Cardiac fibroblast (primary cell): ENCODE data around the gene CHTF18.

Experiments used
- DNase-seq, 2 donors: peaks; one replicate each; pipeline versions ENCODE4 v3.0.0 to v3.0.0-alpha.2; 2010; ENCODE audit warnings: low read depth in 2 of 2
- H3K4me3 ChIP-seq, 2 donors: replicated peaks in 1 of 2; 1 replicate in 1 of 2; 2 replicates in 1 of 2; pipeline ENCODE4 v1.5.1; 2011; ENCODE audit warnings: low read depth in 2 of 2, low read length in 2 of 2, mild to moderate bottlenecking in 2 of 2, moderate library complexity in 1 of 2
- TF ChIP-seq, protein P1 (sequence below): IDR thresholded peaks from one replicate; pipeline ENCODE4 v1.5.1; 2011; ENCODE audit warnings: low read depth, mild to moderate bottlenecking, low read length, inconsistent platforms

CHTF18 gene

DNA sequence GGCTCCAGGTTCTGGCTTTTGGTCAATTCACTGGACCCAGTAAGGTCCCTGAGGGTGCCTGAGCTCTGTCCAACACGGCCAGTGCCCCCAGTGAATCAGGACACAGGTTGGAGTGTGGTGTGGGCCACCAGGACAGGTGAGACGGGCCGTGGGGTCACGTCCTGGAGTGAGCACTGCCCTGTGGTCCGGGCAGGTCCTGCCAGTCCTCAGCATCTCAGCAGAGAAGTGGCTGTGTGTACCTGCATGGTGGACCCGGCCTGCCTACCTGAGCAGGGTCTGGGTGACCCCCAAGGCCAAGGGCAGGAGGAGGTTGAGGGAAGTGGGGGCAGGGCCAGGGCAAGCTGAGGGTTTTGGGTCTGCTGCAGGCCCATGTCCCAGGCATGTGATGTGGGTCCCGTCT is 14.0 kb downstream of the CHTF18 start:
- no peak for DNase-seq

DNA sequence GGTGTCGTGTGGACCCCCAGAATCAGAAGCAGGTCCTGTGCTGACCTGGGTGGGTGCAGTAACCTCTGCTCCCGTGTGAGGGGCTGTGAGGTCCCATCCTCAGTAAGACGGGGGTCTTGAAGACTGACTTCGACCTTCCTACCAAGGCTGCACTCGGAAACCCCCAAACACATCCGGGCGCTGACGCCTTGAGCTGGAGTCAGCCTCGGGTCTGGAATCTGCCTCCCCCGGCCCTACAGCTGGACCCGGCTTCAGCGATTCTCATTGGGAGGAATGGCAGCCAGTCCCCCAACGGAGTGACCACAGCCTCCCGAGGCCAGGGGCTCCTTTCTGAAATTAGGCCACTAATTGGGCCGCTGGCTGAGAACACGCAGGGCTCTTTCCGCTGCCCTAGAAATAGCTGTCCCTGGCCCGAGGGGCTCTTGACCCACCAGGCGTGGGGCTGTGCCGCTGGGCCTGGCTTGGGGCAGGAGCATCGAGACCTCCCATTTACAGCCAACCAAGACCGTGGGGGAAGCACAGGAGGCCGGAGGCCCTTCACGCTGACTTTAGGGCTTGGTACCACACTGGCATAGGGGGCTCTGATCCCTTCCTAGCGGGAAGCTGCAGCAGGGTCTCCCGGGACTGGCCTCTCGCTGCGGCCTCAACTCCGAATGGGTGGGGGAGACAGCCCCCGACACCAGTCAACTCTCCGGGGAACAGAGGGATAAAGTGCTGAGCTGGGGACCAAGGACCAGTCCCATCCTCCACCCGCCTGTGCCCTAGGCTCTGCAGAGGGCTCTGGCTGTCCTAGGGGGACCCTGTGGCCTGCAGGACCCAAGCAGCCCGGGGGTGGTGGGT is 14.7 kb downstream of the CHTF18 start:
- no peak for DNase-seq
- H3K4me3 ChIP-seq: no peak overlapping the region
- TF ChIP-seq, protein P1, sequence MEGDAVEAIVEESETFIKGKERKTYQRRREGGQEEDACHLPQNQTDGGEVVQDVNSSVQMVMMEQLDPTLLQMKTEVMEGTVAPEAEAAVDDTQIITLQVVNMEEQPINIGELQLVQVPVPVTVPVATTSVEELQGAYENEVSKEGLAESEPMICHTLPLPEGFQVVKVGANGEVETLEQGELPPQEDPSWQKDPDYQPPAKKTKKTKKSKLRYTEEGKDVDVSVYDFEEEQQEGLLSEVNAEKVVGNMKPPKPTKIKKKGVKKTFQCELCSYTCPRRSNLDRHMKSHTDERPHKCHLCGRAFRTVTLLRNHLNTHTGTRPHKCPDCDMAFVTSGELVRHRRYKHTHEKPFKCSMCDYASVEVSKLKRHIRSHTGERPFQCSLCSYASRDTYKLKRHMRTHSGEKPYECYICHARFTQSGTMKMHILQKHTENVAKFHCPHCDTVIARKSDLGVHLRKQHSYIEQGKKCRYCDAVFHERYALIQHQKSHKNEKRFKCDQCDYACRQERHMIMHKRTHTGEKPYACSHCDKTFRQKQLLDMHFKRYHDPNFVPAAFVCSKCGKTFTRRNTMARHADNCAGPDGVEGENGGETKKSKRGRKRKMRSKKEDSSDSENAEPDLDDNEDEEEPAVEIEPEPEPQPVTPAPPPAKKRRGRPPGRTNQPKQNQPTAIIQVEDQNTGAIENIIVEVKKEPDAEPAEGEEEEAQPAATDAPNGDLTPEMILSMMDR: no peak

More for the DNA sequence above, 14.0 kb downstream of the CHTF18 start:
- H3K4me3 ChIP-seq: no peak overlapping the region
- TF ChIP-seq, protein P1: no peak

DNA sequence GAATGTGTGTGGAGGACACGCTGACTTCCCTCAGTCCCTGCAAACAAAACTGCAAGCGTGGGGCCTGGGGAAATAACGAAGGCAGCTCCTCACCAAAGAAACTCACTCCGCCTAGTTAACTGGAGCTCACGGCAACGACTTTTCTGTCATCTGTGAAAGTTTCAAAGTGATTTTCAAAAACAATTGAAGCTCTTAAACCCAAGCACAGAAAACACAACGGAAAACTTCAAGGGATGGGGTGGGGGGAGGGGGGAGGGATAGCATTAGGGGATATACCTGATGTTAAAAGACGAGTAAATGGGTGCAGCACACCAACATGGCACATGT is 15.3 kb downstream of the CHTF18 start:
- H3K4me3 ChIP-seq: no peak overlapping the region
- TF ChIP-seq, protein P1: no peak
- no peak for DNase-seq

DNA sequence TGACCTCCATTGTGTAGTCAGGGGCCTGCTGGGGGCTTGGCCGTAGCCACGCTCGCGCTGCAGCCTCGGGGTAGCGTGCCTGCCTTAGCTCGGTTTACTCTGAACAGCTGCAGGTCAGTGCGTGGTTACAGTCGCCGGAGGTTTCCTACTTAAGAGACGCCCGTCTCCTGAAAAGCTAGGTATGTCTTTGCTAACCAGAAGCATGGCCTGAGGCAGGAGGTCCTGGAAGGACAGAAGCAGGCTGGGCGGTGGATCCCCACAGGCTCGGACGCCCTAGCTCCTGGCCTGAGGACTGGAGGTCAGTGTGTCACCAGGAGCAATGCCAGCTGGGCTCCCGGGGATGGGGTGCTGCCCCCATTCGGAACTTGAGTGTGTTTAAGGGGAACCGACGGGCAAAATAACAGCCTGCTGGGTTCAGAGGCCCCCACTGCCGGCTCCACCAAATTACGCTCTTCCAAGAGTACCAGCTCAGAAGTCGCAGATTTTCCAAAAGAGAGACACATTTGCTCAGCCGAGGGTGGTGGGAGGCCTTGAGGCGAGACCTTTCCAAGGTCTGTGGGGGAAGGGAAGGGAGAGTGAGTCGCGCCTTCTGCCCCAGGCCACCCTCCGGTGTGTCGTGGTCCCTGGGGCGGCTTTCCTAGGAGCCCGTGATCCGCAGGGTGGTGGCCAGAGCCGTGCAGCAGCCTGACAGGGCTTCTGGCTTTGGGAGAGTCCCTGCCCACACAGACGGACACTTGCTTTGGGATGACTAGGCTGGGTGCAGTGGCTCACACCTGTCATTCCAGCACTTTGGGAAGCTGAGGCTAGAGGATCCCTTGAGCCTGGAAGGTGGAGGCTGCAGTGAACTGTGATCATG is 16.0 kb downstream of the CHTF18 start:
- no peak for DNase-seq
- H3K4me3 ChIP-seq: no peak overlapping the region
- TF ChIP-seq, protein P1: no peak

DNA sequence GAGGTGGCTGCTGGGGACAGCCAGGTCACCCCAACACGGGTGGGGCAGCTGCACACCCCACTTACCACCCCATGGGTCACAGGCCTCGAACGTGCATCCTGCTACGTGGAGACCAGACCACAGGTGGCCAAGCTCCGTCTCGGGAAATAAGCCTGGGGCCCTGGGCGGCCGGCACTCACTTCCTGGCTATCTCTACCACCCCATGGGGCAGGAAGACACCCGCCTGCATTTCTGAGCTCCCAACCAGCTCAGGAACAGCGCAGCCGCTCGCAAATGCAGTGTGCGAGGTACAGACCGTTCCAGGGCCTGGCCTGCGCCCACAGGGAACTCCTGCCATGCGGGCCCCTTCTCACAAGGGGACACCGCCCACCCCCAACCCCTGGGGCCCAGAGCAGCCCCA is 17.1 kb downstream of the CHTF18 start:
- TF ChIP-seq, protein P1: no peak
- no peak overlapping the region for H3K4me3 ChIP-seq
- DNase-seq: no peak

DNA sequence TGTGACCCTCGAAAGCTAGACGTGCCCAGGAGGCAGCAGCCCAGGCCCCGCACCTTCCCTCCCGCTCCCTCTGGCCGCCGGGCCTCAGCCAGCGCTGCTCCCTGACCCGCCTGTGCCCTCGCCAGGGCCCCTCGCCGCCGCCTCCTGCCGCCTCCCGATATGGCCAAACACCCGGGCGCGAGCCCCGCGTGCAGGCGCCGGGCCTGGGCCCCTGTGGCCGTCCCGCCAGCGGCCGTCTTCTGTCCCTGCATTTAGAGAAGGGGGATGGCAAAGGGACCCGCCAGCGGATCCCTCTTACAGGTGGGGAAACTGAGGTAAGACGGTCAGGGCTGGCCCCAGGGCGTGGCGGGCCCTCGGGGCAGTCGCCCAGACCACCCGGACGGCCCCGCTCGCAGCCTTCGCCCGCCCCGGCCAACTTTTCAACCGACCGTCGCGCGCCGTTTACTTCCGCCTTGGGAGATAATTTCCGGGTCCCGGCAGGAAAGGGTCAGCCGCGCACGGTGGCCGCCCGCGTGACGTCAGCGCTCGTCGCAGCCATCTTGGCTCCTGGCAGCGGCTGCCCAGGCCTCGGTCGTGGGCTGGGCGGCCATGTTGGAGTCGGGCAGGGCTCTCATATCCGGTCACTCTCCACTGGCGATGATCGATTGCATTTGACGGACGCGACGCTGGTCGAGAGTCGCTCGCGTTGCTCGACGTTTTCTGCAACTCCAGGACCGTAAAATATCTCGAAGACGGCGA is 19.1 kb downstream of the CHTF18 start:
- TF ChIP-seq, protein P1: no peak
- DNase-seq: peak; percentile 92 to 94
- H3K4me3 ChIP-seq: peak overlapping the region; percentile 79 to 80
